NCI-H1092 treated with DMSO at 0.1 percent for 48 hours (cell line): ENCODE results near the gene C1orf210.

Experiments used
- DNase-seq: peaks from one replicate; lab custom pipeline; 2025; lab: John Stamatoyannopoulos, UW

C1orf210 gene

DNA sequence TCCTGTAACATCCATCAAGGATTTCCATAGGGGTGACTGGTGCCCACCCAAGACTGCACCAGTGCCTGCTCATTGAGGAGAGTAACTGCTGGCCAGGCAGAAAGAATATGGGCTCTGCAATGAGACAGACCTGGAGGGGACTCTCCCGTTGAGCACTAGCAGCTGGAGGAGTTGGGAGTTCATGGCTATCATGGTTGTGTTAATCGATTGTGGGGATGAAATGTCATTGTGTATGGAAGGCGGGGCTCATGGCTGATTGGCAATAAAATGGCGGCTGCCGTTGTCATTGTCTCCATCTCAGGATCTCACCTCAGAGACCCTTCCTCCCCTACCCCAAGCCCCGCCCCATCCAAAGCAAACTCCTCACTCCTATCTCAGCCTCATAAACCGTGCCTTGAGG lies 11.7 kb downstream of the C1orf210 start:
- no peak for DNase-seq

- DNase-seq = no peak
Measured at GRCh38 chr1:43272576-43273571, 12.5 kb downstream of the C1orf210 start.

GRCh38 chr1:43272161-43272560 lies 13.2 kb downstream of the C1orf210 start:
- no peak for DNase-seq

DNA sequence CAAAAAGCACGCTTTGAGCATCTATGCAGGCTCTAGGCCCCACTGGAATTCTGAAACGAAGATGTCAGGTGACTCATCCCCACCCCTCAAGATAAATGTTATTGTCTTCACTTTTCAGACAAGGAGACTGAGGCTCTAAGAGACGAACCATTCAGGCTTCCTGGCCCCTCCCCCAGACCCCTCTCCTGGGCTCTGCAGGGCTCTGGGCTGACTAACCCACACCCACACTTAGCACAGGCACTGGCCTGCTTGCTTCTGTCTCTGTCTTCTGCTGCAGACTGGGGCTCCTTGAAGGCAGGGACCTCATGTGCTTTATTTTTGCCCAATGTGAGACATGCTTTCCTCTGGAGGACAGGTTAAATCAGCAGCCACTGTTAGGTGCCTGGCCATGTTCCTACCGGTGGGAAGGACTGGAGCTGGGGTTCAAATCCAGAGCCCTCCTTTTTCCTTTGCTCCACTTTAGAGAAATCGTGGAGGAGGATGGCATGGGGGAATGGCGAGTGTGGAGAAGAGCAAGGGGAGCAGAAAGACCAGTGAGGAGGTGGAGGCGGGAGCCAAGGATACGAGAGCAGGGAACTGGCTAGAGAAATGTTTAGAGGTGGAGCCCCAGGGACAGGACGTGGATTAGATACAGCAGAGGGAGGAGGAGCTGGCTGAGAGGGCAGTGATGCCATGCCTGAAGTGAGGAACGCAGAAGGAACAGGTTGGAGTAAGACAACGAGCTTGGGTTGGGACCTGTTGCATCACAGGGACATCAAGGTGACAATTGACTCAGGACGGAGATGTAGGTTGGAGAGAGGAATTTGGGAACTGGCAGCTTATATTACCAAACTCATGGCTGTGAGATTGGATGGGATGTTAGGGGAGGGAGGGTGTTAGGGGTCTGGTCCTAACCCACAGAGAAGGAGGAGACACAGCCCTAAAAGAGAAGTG lies 13.9 kb downstream of the C1orf210 start:
- DNase-seq = no peak

DNA sequence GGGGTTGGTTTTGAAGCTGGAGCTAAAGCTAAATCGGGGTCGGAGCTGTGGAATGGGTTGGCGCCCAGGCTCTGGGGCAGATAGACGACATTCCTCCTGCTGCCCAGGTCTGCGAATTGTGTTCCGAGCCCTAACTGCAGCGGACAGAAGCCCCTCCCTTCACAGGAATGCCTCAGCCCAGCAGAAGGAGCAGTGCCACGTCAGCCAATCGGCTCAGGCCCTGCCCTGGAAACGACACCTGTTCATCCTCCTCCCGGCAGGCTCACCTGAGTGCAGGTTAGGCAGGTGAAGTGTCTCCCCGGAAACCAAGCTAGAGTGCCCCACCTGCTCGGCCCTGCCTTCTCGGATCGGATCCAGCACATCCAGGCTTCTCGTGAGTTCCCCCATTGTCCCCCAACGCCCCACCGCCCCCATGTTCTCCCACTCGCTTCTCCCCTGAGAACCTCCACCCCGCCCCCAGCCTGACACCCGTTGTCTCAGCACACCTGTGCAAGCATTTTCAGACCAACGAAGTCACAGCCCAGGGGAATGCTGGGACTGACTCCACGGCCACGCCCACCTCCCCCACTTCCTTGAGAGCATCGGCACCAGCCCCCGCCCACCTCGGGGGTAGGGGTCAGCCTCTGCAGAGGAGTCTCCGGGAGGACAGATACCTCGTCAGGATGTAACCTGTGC lies 14.8 kb downstream of the C1orf210 start:
- DNase-seq = no peak

- no peak for DNase-seq
Measured at GRCh38 chr1:43269627-43270375, 15.6 kb downstream of the C1orf210 start, which contains the start of gene TMEM125. TSS of gene TMEM125 (plus strand) at chr1:43269983. CDS start at chr1:43272723, 2,740 bp downstream.

DNA sequence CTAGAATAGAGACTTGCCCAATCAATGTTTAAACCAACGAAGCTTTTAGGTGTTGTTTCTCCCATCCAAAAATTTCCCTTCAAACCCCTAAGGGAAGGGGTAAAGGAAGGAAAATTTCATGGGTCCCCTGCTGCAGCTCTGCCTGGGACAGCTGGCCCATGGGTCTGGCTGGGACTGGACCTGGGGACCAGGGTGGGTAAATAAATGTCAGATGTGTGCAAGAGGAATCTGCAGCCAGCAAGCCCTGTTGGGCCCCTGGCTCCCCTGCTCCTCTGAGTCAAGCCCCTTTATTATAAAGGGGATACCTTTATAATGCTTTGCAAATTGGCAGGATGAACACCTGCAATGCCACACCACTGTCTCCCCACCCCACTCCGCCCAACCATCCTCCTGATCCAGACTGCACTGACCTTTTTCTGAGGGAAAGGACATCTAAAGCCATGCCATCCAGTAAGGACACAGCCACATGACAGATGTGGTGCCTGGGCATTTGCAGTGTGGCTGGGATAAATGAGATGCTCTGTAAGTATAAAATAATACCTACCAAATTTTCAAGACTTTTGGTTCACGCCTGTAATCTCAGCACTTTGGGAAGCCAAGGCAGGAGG lies 17.5 kb downstream of the C1orf210 start:
- no peak for DNase-seq

DNA sequence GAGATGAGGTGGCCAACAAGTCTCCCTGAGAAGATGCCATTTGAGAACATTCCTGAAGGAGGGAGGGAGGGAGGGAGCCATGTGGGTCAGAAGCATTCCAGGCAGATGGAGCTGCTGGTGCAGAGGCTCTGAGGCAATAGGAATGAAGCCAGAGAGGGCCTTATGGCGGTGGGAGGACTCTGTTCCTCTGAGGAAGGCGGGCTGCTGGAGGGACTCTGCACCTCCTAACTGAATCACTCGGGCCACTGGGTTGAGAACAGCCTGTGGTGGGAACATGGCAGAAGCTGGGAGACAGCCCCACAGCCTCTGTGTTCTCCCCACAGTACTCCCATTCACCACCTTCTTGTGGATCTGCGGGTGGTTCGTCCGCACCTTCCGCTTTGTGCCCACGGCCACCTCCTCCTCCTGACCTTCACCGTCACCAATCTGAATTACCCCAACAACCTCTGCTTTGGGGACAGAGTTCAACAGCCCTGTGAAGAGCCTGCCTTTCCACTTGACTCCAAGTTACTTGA lies 18.0 kb downstream of the C1orf210 start:
- DNase-seq = no peak

- no peak for DNase-seq
Measured at GRCh38 chr1:43266881-43267280, 18.5 kb downstream of the C1orf210 start.

- DNase-seq = no peak
Measured at GRCh38 chr1:43265431-43265830, 19.9 kb downstream of the C1orf210 start.

DNA sequence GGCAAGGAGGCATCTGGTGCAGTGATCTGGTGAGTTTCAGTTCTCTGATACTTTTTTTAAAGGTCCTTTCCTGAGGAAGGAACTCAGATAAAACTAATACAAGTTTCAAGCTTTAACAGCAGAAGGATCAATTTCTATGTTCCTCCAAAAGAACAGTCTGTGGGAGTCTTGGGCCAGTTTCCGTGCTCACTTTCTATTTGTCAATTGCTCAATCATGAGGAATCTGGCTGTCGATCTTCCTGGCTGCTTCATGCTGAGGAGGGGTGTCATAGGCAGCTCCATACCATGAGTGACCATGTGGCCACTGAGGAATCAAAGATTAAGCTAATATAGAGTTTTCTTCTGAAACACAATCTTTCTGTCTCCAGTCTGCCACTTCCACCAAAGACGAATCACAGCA lies 27.0 kb downstream of the C1orf210 start:
- no peak for DNase-seq

DNA sequence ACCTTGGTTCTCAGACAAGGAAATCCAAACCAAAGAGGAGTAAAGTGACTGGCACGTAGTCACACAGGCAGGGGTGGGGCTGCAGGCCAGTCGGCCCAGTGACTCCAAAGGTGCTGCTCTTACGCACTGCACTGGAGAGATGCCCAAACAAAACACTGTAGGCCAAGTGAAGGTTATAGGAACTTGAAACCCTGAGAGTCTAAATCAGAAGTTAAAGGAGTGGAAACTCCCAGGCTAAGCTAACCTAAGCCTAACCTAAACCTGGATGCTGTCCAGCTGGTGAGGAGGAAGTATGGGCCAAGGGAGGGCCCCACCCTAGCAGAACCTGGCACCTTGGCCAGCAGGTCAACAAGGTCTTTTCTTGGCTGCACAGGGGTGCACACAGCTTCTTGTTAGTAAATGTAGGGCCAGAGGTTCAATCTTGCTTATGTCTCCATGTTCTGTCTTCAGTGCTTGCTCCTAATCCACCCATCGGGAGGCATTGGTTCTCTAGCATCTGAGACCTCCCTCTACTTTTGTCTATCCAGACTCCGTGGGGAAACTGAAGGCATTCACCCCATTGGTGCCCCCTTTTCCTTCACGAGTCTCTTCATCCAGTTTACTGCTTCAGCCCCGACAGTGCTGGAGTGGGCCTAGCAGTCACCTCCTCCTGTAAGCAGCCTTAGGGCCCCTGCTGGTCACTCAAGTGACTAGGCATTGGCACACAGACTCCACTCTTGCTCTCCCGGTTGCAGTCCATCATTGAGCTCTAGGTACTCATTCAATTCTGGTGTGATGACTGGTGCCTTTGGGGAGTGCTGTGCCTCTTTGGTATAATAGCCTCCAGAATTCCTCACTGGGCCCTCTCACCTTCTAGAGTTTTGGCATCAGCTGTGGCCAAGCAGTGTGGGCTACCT lies 28.5 kb downstream of the C1orf210 start:
- no peak for DNase-seq

GRCh38 chr1:43255438-43256210 lies 29.8 kb downstream of the C1orf210 start:
- DNase-seq = no peak

DNA sequence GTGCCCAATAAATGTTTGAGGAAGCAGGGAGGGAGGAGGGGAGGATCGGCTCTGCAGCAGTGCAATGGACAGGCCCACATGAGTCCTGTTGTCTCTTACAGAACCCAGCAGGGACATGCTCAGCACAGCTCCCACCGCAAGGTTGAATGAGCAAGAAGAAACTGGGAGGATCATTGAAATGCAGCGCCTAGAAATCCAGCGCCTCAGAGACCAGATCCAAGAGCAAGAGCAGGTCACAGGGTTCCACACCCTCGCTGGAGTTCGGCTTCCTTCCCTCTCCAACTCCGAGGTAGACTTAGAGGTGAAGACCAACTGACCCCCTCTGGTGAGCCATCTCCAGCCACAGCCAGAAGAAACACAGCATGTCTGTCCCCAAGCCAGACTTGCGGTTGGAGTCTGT lies 31.5 kb downstream of the C1orf210 start:
- DNase-seq = no peak

GRCh38 chr1:43253173-43253572 lies 32.2 kb downstream of the C1orf210 start:
- no peak for DNase-seq

- no peak for DNase-seq
Measured at GRCh38 chr1:43252225-43252624, 33.2 kb downstream of the C1orf210 start.

DNA sequence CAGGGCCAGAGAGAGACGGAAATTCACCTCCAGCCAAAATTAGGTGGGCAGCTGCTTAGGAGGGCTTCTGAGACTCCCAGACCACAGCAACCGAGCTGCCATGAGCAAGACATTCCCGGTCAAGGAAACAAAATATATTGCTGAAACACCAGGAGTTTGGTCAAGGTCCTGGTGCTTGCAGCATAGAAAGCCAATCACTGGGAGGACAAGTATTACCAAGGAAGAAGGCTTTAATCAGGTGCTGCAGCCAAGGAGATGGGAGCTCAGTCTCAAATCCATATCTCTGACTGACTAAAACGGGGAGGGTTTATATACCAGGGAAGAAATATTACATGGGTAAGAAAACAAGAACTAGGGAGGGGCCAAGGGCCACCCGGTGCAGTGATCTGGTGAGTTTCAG lies 34.4 kb downstream of the C1orf210 start:
- no peak for DNase-seq

DNA sequence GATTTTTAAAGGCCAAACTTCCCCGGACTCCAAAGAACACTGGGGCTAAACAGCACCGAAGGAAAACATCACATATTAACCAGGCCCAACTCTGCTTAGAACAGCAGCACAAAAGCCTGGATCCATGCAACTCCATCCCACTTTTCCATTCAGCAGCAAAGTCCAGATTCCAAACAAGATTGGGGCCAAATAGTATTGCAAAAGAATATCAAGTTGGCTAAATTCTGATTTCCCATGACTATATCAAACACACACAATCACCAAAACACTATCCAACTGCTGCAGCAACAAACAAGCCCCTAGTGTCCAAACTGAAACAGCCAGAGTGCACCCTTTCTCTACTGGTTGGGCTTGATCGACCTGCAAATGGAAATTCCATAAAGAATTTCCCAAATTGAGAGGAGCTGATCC lies 35.0 kb downstream of the C1orf210 start:
- no peak for DNase-seq
